ENCODE data around the gene SLC46A1.

DNA sequence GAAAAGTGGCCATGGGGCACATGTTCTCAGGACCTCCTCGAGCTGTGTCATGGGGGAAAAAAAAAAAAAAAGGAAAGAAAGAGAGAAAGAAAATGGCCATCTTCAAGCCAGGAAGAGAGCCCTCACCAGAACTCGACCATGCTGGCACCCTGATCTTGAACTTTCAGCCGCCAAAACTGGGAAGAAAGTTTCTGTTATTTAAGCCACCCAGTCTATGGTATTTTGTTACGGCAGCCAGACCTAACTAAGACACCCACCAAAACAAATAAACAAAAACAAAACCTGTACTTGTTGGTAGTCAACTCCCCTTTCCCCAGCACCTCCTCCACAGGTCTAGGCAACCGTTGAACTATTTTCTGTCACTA lies 41.4 kb upstream of the SLC46A1 start:
- TF ChIP-seq, protein P1, sequence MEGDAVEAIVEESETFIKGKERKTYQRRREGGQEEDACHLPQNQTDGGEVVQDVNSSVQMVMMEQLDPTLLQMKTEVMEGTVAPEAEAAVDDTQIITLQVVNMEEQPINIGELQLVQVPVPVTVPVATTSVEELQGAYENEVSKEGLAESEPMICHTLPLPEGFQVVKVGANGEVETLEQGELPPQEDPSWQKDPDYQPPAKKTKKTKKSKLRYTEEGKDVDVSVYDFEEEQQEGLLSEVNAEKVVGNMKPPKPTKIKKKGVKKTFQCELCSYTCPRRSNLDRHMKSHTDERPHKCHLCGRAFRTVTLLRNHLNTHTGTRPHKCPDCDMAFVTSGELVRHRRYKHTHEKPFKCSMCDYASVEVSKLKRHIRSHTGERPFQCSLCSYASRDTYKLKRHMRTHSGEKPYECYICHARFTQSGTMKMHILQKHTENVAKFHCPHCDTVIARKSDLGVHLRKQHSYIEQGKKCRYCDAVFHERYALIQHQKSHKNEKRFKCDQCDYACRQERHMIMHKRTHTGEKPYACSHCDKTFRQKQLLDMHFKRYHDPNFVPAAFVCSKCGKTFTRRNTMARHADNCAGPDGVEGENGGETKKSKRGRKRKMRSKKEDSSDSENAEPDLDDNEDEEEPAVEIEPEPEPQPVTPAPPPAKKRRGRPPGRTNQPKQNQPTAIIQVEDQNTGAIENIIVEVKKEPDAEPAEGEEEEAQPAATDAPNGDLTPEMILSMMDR (IDR thresholded peaks at IDR 0.05; ENCODE audit: insufficient read depth, low read depth, low read length) = no peak
- no peak for TF ChIP-seq EZH2 (IDR thresholded peaks at IDR 0.05; ENCODE audit: insufficient read depth, low read length)
